Fibroblast of lung (primary cell): ENCODE data around the gene OR5K2. TPM values are rescaled to one million over a fixed set of nuclear protein-coding genes. Genes with fewer than 3 reads are reported as not detected.

ENCODE experiments used
- DNase-seq, 2 donors: peaks; one replicate each; pipeline versions ENCODE4 v3.0.0 to v3.0.0-alpha.2; 2010; ENCODE audit warnings: low read depth in 2 of 2
- H2AFZ ChIP-seq: 2 replicates; pipeline ENCODE4 v1.5.1; 2012; ENCODE audit warnings: low read length, control low read depth, inconsistent platforms
- H3K27ac ChIP-seq: 2 replicates; pipeline ENCODE4 v1.5.1; 2011; ENCODE audit warnings: low read length, control low read depth; ENCODE audit not compliant: insufficient read depth
- H3K27me3 ChIP-seq: 2 replicates; pipeline ENCODE4 v1.5.1; 2011; ENCODE audit warnings: mild to moderate bottlenecking, low read length; ENCODE audit not compliant: control insufficient read depth, insufficient read depth
- H3K36me3 ChIP-seq: 2 replicates; pipeline ENCODE4 v1.5.1; 2011; ENCODE audit warnings: low read length; ENCODE audit not compliant: control insufficient read depth, insufficient read depth
- H3K4me1 ChIP-seq: 2 replicates; pipeline ENCODE4 v1.5.1; 2011; ENCODE audit warnings: low read length; ENCODE audit not compliant: control insufficient read depth, insufficient read depth; ENCODE audit errors: extremely low read depth
- H3K4me2 ChIP-seq: 2 replicates; pipeline ENCODE4 v1.5.1; 2011; ENCODE audit warnings: low read length, control low read depth; ENCODE audit not compliant: insufficient read depth; ENCODE audit errors: extremely low read depth
- H3K4me3 ChIP-seq, 4 experiments: fragments of 200-600 bp in 1 of 4; sonication (generic) in 1 of 4; replicated peaks in 1 of 4; 2 replicates each; pipeline ENCODE4 v1.5.1; 2011 to 2016; ENCODE audit warnings: low read length in 4 of 4, low read depth in 3 of 4, mild to moderate bottlenecking in 3 of 4, control low read depth in 2 of 4, inconsistent platforms in 1 of 4, mixed read lengths in 1 of 4; ENCODE audit not compliant: insufficient read depth in 1 of 4; ENCODE audit errors: control extremely low read depth in 1 of 4
- H3K79me2 ChIP-seq: 2 replicates; pipeline ENCODE4 v1.5.1; 2012; ENCODE audit warnings: mild to moderate bottlenecking, low read length, inconsistent platforms; ENCODE audit not compliant: control insufficient read depth, insufficient read depth
- H3K9ac ChIP-seq: 2 replicates; pipeline ENCODE4 v1.5.1; 2011; ENCODE audit warnings: mild to moderate bottlenecking, low read length, control low read depth; ENCODE audit not compliant: insufficient read depth
- H3K9me3 ChIP-seq: 2 replicates; pipeline ENCODE4 v1.5.1; 2012; ENCODE audit warnings: low read depth, low read length; ENCODE audit not compliant: control insufficient read depth, insufficient read depth
- H4K20me1 ChIP-seq: 2 replicates; pipeline ENCODE4 v1.5.1; 2011; ENCODE audit warnings: low read length; ENCODE audit not compliant: control insufficient read depth, insufficient read depth; ENCODE audit errors: extremely low read depth
- EZH2 ChIP-seq: IDR thresholded peaks from 2 replicates; pipeline ENCODE4 v1.5.1; 2012; ENCODE audit warnings: low read length, control low read depth, mild to moderate bottlenecking; ENCODE audit errors: missing control alignments
- polyA plus RNA-seq, 2 donors: library from polyadenylated mRNA; depleted of rRNA in 1 of 2; stranded (reverse) in 1 of 2; unstranded in 1 of 2; fragments of >200 nt; gene quantifications; 2 replicates each; pipeline ENCODE4 v1.2.1, GENCODE V29; 2011 to 2012; ENCODE audit warnings: missing spikeins in 1 of 2
- total RNA-seq: library from RNA; depleted of rRNA; stranded (reverse); fragments of >200 nt; gene quantifications from 2 replicates; pipeline ENCODE4 v1.2.1, GENCODE V29; 2014
- TF ChIP-seq, protein P1 (sequence below), 2 donors: IDR thresholded peaks in 1 of 2; conservative IDR thresholded peaks in 1 of 2; 1 replicate in 1 of 2; 2 replicates in 1 of 2; pipeline ENCODE4 v1.5.1; 2011 to 2012; ENCODE audit warnings: low read length in 2 of 2, control low read depth in 1 of 2, inconsistent platforms in 1 of 2, low read depth in 1 of 2, mild to moderate bottlenecking in 1 of 2

Gene OR5K2
- total and polyA plus RNA-seq, 2 donors (not counting 1 experiment from before 2014, with no cell fraction given), result not detected

DNA sequence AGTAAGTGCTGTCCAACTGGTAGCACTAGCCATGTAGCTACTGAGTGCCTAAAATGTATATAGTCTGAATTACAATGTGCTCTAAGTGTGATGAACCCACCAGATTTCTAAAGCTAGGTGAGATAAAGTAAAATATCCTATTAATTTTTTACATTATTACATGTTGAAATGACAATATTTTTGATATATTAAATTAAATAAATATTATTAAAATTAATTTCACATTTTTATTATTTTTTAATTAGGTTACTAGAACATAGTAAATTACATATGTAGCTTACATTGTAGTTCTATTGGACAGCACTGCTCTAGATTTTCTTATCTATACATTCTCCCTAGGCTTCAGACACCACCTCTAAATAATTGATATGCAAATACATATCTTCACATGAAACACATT, 43.7 kb upstream of the OR5K2 start:
- H3K4me3 ChIP-seq, result no peak overlapping the region
- no peak overlapping the region for H3K4me2 ChIP-seq
- H2AFZ ChIP-seq, result no peak overlapping the region
- H3K9ac ChIP-seq, result no peak overlapping the region
- no peaks in the 10 kb centered on the region for H3K4me1 ChIP-seq
- H4K20me1 ChIP-seq, result no peaks in the 10 kb centered on the region
- no peaks in the 10 kb centered on the region for H3K27me3 ChIP-seq
- DNase-seq, result no peak
- H3K79me2 ChIP-seq, result no peaks in the 10 kb centered on the region
- H3K27ac ChIP-seq, result no peak overlapping the region
- H3K36me3 ChIP-seq, result no peaks in the 10 kb centered on the region
- no peak for TF ChIP-seq EZH2
- TF ChIP-seq, protein P1, sequence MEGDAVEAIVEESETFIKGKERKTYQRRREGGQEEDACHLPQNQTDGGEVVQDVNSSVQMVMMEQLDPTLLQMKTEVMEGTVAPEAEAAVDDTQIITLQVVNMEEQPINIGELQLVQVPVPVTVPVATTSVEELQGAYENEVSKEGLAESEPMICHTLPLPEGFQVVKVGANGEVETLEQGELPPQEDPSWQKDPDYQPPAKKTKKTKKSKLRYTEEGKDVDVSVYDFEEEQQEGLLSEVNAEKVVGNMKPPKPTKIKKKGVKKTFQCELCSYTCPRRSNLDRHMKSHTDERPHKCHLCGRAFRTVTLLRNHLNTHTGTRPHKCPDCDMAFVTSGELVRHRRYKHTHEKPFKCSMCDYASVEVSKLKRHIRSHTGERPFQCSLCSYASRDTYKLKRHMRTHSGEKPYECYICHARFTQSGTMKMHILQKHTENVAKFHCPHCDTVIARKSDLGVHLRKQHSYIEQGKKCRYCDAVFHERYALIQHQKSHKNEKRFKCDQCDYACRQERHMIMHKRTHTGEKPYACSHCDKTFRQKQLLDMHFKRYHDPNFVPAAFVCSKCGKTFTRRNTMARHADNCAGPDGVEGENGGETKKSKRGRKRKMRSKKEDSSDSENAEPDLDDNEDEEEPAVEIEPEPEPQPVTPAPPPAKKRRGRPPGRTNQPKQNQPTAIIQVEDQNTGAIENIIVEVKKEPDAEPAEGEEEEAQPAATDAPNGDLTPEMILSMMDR (conservative IDR thresholded peaks at IDR 0.05 in 1 of 2, IDR thresholded peaks at IDR 0.05 in 1 of 2; ENCODE audit: low read depth in 1 of 2, low read length in 2 of 2), result no peak
- no peaks in the 10 kb centered on the region for H3K9me3 ChIP-seq

GRCh38 chr3:98454929-98455328, 42.6 kb upstream of the OR5K2 start:
- no peaks in the 10 kb centered on the region for H3K27me3 ChIP-seq
- no peak for DNase-seq
- H3K4me1 ChIP-seq, result no peaks in the 10 kb centered on the region
- H3K4me2 ChIP-seq, result no peak overlapping the region
- H3K4me3 ChIP-seq, result no peak overlapping the region
- no peak overlapping the region for H3K9ac ChIP-seq
- no peak overlapping the region for H3K27ac ChIP-seq
- no peaks in the 10 kb centered on the region for H4K20me1 ChIP-seq
- H3K36me3 ChIP-seq, result no peaks in the 10 kb centered on the region
- H3K9me3 ChIP-seq, result no peaks in the 10 kb centered on the region
- no peaks in the 10 kb centered on the region for H3K79me2 ChIP-seq
- TF ChIP-seq EZH2, result no peak
- no peak overlapping the region for H2AFZ ChIP-seq

GRCh38 chr3:98457543-98457942, 39.9 kb upstream of the OR5K2 start:
- H3K79me2 ChIP-seq, result no peaks in the 10 kb centered on the region
- H3K27me3 ChIP-seq, result no peaks in the 10 kb centered on the region
- H3K27ac ChIP-seq, result no peak overlapping the region
- H4K20me1 ChIP-seq, result no peaks in the 10 kb centered on the region
- H3K4me3 ChIP-seq, result no peak overlapping the region
- H3K9ac ChIP-seq, result no peak overlapping the region
- TF ChIP-seq, protein P1 (conservative IDR thresholded peaks at IDR 0.05 in 1 of 2, IDR thresholded peaks at IDR 0.05 in 1 of 2; ENCODE audit: low read depth in 1 of 2, low read length in 2 of 2), result no peak
- no peak for TF ChIP-seq EZH2
- H3K4me2 ChIP-seq, result no peak overlapping the region
- no peaks in the 10 kb centered on the region for H3K9me3 ChIP-seq
- no peak for DNase-seq
- no peak overlapping the region for H2AFZ ChIP-seq
- H3K4me1 ChIP-seq, result no peaks in the 10 kb centered on the region
- H3K36me3 ChIP-seq, result no peaks in the 10 kb centered on the region
